K562 (cell line): ENCODE results near the gene PIP4K2A. TPM values are rescaled to one million over a fixed set of nuclear protein-coding genes. Genes with fewer than 3 reads are reported as not detected.

Experiments
- BRD9 ChIP-seq: fragments of 450-650 bp; IDR thresholded peaks from 2 replicates; pipeline ENCODE4 v1.6.1; 2018; ENCODE audit warnings: low read depth; ENCODE audit not compliant: partially characterized antibody
- CHD1 ChIP-seq: fragments of 200-600 bp; sonication (generic); IDR thresholded peaks from one replicate; pipeline ENCODE4 v1.6.1; 2012; ENCODE audit warnings: mild to moderate bottlenecking, moderate library complexity, low read length, inconsistent platforms
- FOXA3 ChIP-seq, 2 experiments: fragments of 450-650 bp in 1 of 2; sonication (generic) in 1 of 2; formaldehyde crosslinking; IDR thresholded peaks in 1 of 2; conservative IDR thresholded peaks in 1 of 2; 2 replicates each; pipeline versions ENCODE4 v1.4.0 to v1.8.0; 2020 to 2022; ENCODE audit warnings: mild to moderate bottlenecking in 2 of 2, missing genetic modification reagents in 1 of 2
- FOXO4 ChIP-seq: fragments of 450-650 bp; formaldehyde crosslinking; IDR thresholded peaks from 2 replicates; pipeline ENCODE4 v1.4.0; 2020; ENCODE audit warnings: mild to moderate bottlenecking, moderate library complexity
- HMGXB4 ChIP-seq: sonication (generic); formaldehyde crosslinking; IDR thresholded peaks from 2 replicates; pipeline ENCODE4 v1.8.1; 2023; ENCODE audit warnings: mild to moderate bottlenecking, missing genetic modification reagents
- PBX2 ChIP-seq, 2 experiments: IDR thresholded peaks in 1 of 2; conservative IDR thresholded peaks in 1 of 2; 2 replicates each; pipeline ENCODE4 v1.6.1; 2016; ENCODE audit warnings: low read depth in 2 of 2, mild to moderate bottlenecking in 1 of 2, missing compliant biosample characterization in 1 of 2, missing genetic modification characterization in 1 of 2, moderate library complexity in 1 of 2
- POLR2G ChIP-seq: fragments of 200-400 bp; formaldehyde crosslinking; IDR thresholded peaks from 2 replicates; pipeline ENCODE4 v1.6.1; 2017; ENCODE audit warnings: low read depth, mild to moderate bottlenecking, antibody characterized with exemption, low read length, moderate library complexity
- SPI1 ChIP-seq: IDR thresholded peaks from 2 replicates; pipeline ENCODE4 v1.6.1; 2011; ENCODE audit warnings: low read depth, low read length, control low read depth, borderline replicate concordance
- UBTF ChIP-seq, 2 experiments: IDR thresholded peaks; 2 replicates each; pipeline ENCODE4 v1.6.1; 2012; ENCODE audit warnings: improper control_type of control experiment in 2 of 2, low read depth in 2 of 2, low read length in 2 of 2, borderline replicate concordance in 1 of 2
- ZBTB7A ChIP-seq: IDR thresholded peaks from 2 replicates; pipeline ENCODE4 v1.6.1; 2011; ENCODE audit warnings: low read depth, mild to moderate bottlenecking, low read length, moderate library complexity, borderline replicate concordance; ENCODE audit not compliant: control insufficient read depth
- ZNF253 ChIP-seq: fragments of 250-450 bp; sonication (Bioruptor Pico); conservative IDR thresholded peaks from 2 replicates; pipeline ENCODE4 v1.6.1; 2021; ENCODE audit warnings: mild to moderate bottlenecking
- ZNF584 ChIP-seq: fragments of 200-800 bp; sonication (Bioruptor generic); IDR thresholded peaks from 2 replicates; pipeline ENCODE4 v1.6.1; 2016; ENCODE audit warnings: low read depth, mild to moderate bottlenecking, missing genetic modification characterization, missing compliant biosample characterization
- polyA plus RNA-seq, 8 experiments: library from polyadenylated mRNA; depleted of rRNA in 4 of 8; stranded (reverse) in 5 of 8; unstranded in 3 of 8; fragments of >200 nt; fragmentation: Nextera tagmentation in 2 of 8; fragmentation: Illumina TruSeq in 1 of 8; extraction: Ambion mirVana in 2 of 8; extraction: Trizol in 1 of 8; gene quantifications; 2 replicates each; pipeline versions ENCODE4 v1.2.1 to v1.2.3, GENCODE V29; 2011 to 2014; ENCODE audit warnings: inconsistent platforms in 1 of 8, missing spikeins in 1 of 8
- total RNA-seq, 7 experiments: library from RNA; depleted of rRNA in 6 of 7; stranded (reverse); fragments of >200 nt in 6 of 7; fragmentation: Illumina TruSeq in 2 of 7; extraction: Trizol in 2 of 7; gene quantifications; 2 replicates each; pipeline versions ENCODE4 v1.2.1 to v1.2.3, GENCODE V29; 2011 to 2021; ENCODE audit warnings: low replicate concordance in 1 of 7
- TF ChIP-seq, protein P1 (sequence below): IDR thresholded peaks from 2 replicates; pipeline ENCODE4 v1.6.1; 2012; ENCODE audit warnings: low read depth, low read length, improper control_type of control experiment, borderline replicate concordance

The PIP4K2A gene
- total and polyA plus RNA-seq, 9 of the 15 experiments (the other 6 are each of a cell fraction or from before 2014, with no cell fraction given) = 35.6 to 117 (median 71.9) TPM

DNA sequence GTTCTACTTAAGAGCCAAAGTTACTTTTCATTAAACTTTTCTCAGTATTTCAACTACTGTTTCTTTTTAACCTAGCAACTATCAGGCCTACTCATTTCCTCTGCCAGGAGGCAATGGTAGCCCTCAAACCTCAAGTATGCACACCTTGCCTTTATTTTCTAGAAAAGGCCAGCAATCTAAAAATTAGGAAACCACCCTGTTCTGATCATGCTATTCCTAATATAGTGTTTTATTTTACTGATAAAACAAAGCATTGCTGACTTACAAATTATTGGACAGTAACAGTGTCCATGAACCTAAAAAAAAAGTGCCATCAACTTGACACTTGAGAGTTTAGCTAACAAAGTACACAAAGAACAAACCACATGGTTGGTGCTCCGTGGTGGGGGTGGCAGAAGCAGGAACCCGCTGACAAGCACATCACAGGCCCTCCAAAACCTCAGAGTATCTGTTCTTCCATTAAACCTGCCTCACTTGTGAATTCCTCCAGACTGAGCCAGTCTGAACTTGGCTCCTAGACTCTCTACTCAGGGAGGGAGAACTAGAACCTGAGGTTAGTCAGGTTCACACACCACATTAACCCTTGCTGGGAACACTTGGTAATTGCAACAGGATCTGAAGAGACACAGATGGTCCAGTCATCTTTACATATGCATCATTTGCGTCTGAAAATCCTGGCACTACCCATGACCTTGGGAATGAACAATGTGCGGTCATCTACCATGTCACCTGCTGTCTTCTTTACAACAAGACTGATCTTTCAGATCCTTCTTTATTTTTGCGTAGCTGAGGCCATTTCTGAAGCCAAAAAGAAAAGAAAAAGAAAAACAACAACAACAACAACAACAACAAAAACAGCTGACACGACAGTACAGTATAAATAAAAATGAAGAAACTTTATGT is 31.9 kb downstream of the PIP4K2A start (continued):
- TF ChIP-seq, protein P1, sequence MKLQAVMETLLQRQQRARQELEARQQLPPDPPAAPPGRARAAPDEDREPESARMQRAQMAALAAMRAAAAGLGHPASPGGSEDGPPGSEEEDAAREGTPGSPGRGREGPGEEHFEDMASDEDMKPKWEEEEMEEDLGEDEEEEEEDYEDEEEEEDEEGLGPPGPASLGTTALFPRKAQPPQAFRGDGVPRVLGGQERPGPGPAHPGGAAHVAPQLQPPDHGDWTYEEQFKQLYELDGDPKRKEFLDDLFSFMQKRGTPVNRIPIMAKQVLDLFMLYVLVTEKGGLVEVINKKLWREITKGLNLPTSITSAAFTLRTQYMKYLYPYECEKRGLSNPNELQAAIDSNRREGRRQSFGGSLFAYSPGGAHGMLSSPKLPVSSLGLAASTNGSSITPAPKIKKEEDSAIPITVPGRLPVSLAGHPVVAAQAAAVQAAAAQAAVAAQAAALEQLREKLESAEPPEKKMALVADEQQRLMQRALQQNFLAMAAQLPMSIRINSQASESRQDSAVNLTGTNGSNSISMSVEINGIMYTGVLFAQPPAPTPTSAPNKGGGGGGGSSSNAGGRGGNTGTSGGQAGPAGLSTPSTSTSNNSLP = no peak
- TF ChIP-seq PBX2 (CRISPR knock-in tag; IDR thresholded peaks at IDR 0.05; ENCODE audit: low read depth) (no peak), PBX2 (tag; conservative IDR thresholded peaks at IDR 0.05; ENCODE audit: low read depth) (no peak), SPI1 (no peak), HMGXB4 (CRISPR knock-in tag) (no peak), ZBTB7A (no peak), ZNF584 (CRISPR knock-in tag) (no peak), FOXO4 (CRISPR knock-in tag) (no peak), FOXA3 (CRISPR knock-in tag; conservative IDR thresholded peaks at IDR 0.05 in 1 of 2, IDR thresholded peaks at IDR 0.05 in 1 of 2) (peak in 1 of 2 experiments; percentile 32; a peak in 2 of 4 replicates), BRD9 (no peak), UBTF (IDR thresholded peaks at IDR 0.05; ENCODE audit: borderline replicate concordance in 1 of 2, low read depth in 2 of 2, low read length in 2 of 2) (no peak), ZNF253 (no peak), POLR2G (no peak), CHD1 (peak; percentile 13)
